GM19438 (cell line): Measurements from ENCODE around the gene ASB2.
A peak's percentile ranks its signal among the peaks of the same experiment; 100 is the strongest.

ENCODE experiments used
- ATAC-seq: cut with Tn5 transposase; IDR thresholded peaks from one replicate; pipeline ENCODE4 v1.9.1; 2021; ENCODE audit warnings: low read depth; ENCODE audit not compliant: unreplicated experiment

Gene ASB2

DNA sequence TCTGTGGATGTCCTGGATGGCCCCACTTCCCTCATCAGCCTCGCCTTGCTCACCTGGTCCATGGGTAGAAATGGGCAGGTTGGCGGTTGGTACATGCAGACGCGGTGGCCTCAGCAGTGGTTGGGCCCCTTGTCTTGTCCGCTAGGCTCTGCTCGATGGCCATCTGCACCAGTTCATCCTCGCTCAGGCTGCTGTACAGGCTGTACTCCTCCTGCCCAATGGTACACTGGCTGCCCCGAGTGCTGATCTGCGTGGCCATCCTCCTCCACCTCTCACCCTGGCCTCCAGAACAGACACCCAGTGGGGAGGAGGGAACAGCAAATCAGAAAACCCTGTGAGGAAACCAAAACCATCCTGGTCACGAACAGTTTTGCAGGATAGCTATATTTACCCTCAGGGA is 12.1 kb downstream of the ASB2 start:
- no peak for ATAC-seq

DNA sequence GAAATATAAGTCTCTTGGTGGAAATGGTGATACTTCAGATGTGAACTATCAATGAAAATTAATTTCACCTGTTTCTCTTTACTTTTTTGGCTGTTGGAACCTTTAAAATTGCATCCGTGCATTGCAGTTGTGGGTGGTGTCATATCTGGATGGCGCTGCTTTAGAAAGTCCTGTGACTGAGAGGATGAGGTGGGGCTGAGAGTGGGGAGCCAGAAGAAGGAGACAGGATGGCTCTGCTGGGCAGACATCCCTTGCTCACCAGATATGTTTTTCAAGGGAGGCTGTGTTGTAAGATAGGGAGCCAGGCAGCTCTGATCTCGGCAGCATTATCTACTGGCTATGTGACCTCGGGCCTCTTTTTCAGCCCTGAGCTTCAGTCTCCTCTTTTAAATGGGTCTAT is 12.7 kb downstream of the ASB2 start:
- no peak for ATAC-seq

DNA sequence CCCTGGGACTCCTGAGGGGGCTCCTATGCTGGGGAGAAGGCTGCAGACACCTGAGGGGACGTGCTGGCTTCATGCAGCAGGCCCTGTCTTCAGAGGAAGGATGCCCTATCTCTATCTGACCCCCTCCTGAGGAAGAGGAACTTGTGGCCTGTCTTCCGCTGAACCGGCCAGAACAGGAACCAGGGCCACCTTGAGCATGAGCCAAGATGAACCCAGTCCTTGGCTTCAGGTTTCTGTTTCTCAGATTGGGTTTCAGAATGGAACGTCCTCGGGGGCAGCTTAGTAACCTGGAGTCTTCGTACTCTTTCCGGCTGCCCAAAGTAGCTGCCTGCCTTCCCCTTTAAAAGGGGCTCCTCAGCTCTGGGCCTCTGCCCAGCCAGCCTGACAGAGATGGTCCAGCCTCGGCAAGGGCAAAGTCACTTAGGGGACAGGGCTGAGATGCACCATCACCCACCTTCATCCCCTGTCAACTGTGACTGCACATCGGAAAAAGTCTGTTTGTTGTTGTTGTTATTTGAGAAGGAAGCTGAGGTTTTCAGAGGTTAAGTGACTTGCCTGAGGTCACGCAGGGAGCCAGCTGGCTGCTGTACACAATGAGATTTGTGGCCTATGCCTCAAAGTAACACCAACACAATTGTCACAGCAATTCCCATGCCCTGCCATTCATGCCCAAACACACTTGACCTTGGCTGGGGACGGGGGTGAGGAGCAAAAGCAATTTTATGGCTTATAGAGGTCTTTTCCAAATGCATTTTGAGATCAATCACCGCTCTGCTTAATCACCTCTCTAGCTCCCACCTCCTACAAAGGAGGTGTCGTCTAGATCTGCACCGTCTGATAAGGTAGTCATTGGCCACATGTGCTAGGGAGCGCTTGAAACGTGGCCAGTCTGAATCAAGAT is 13.4 kb downstream of the ASB2 start:
- ATAC-seq = peak; percentile 50

- no peak for ATAC-seq
Measured at GRCh38 chr14:93961620-93962019, 14.8 kb downstream of the ASB2 start.

DNA sequence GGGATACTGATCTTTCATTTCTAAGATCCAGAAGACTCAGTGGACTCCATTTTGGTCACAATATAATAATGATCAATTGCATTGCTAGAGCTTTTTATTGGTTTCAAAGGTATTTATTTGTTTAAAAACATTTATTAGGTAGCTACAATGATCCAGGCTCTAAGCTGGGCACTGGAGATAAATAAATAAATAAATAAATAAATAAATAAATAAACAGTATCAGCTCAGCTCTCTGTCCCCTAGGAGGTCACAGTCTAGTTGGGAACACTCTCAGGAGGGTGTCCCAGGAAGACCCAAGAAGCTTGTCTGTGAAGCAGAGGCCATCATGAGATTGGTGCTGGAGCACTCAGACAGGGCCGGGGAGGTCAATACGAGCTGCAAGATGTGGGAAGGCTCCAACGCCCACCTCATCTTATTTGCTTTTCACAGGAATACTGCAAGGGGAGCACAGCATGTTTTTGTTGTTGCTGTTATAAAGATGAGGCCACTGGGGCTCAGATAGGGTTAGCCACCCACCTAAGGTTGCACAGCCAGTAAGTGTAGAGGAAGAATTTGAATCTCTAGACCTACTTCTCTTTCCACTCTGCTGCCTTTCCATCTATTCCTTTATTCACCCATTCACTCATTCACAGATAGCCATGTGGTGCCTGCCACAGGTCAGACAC is 15.5 kb downstream of the ASB2 start:
- no peak for ATAC-seq

DNA sequence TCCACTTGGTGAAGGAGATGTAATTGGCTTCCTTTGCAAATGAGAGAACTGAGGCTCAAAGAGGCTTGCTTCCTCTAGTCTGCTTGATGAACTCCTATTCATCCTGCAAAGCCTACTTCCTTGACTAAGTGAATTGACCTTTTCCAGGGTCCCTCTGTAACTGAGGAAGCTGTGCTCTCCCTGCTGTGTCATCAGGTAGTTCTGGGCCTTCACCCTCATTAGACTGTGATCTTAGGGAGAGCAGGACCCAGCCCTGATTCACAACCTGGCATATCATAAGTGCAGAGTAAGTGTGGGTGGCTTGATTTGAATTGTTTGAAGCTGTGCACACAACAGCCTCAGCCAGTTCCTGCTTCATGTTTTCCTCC is 16.3 kb downstream of the ASB2 start:
- ATAC-seq = no peak

DNA sequence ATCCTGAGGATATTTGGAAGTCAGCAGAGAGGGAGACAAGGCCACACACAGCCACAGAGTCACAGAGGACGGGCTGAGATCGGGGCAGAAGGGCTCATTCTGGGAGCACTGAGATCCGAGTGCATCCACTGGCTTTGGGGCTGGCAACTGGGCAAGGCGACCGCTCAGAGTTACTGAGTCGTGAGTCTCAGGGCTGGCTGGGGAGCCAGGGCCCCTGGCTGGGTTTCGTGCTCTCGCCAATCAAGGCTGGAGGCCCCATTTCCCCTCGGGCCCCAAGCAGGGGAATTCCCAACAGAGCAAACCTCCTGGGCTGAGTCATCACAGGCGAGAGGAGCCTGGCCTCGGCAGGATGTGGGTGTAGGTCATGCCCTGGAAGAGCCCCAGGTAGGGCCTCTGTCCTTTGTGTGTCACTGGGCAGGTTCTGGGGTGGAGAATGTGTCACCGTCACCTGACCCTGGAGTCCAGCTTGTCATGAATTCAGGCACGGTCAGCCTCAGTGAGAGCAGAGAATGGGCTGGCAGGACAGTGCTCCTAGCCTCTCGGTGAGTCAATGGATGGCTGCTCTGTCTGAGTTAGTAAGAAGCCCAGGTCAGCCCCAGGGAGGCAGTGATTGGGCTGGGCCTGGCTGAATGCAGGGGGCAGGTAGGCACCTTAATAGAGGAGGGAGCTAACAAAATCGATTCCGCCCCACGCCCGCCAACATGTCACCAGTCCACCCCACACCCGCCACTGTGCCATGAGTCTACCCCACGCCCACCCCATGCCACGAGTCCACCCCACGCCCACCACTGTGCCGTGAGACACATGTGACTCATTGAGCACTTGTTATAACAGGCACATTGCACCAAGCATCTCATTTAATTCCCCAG is 16.9 kb downstream of the ASB2 start:
- ATAC-seq = peak; percentile 53

- no peak for ATAC-seq
Measured at GRCh38 chr14:93958567-93959238, 17.7 kb downstream of the ASB2 start.

DNA sequence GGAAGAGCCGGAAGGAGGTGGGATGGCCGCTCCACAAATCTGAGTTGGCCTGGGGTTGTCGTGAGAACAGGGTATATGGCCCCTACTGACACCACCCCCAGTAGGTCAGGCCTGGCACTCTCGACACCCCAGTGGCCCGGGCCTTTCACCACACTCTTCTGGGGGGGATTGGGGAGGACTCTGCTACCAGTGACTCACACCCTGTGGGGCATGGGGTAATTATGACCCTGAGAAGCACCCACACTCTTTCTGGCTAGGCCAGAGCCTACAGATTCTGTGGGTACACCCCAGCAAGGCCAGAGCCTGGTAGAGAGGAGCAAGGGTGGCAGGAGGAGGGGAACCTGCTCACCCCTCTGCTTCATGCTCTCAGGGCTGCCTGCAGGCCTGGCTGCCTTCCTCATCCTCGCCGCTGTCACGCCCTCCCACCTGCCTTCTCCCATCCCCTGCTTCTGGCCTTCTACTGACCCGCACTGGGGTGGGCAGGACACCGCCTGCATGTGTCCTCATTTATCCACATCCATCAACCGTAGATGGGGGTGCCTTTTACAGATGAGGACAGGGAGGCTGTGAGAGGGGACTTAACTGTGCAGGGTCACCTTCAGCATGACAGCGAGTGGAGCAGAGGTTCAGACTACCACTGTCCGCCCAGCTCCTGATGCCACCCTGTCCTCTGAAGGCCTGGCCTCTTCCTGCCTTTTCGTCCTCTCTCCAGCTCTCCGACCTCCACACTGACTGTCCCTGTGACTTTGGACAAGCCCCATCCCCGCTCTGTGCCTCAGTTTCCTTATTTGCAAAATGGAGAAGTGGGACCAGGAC is 18.4 kb downstream of the ASB2 start:
- no peak for ATAC-seq

GRCh38 chr14:93957333-93957710 is 19.0 kb downstream of the ASB2 start:
- no peak for ATAC-seq

DNA sequence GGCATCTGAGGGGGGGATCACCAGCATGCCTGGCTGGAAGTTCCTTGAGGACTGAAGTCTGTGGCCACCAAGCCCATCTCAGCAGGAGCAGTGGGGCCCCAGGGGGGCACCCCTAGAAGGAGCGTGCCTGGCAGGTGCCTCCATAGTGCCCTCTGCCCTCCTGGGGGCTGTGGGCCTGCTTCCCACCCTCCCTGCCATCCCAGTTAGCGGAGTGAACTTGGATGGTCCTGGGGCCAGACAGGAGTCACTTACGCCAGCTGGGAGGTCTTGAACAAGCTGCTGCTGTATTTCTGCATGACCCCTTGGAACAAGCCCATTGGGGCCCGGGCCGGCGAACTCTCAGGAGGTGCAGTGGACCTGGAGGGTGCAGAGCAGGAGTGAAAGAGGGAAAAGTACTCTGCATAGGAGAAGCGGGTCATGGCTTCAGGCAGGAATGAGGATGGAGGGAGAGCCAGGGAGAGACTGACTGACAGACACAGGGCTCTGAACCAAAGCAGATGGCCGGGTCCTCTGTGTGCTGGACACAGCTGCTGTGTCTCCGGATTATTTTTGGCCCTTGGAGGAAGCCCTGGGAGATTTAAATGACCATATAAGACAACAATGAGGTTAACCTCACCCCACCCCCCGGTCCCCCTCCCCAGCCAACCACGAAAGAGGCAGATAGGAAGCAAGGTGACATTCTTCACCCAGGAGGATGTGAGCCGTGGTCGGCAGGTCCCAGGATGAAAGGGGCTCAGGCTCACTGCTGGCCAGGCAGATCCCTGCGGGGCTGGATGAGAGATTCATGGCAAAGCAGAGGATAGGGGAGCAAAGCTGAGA is 19.6 kb downstream of the ASB2 start:
- no peak for ATAC-seq

GRCh38 chr14:93955850-93956481 is 20.4 kb downstream of the ASB2 start:
- no peak for ATAC-seq

DNA sequence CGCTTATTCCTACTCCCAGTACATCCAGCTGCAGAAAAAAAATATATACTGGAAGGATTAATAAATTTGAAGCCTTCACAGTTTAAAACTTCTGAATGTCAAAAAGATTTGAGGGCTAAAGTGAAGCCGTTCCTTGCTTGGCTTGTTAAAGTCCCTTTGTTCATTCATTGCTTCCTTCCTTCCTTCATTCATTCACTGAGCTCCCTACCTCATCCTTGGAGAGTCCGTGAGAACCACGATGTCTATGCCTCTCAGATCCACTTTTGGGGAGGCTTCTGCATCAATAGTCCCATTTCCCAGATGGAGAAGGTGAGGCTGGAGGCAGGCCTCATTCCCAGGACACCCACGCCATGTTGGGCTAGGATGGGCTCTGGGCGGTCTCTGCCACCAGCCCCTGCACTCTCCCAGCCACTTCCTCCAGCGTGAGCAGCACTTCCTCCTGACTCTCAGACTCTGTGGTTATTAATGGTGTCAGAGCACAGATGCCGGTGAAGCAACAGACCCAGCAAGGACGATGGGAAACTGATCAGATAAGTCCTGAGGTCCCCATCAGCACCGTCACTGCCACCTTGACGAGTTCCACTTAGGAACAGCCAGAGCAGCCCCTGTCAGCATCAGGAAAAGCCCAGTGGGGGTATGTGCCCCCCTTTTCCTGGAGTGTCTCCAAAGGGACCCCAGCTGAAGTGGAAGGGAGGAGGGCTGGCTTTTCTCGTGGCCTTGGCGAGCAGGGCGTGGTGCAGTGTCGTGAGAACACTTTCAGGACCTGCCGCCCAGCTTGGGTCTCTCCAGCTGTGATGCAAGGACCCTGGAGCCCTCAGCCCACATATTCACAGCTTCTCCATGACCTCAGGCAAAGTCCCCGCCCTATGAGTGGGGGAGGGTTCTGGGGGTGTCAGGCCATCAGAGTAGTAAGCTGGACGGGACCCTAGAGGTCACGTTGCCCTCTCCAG is 21.2 kb downstream of the ASB2 start:
- peak; percentile 30 for ATAC-seq

DNA sequence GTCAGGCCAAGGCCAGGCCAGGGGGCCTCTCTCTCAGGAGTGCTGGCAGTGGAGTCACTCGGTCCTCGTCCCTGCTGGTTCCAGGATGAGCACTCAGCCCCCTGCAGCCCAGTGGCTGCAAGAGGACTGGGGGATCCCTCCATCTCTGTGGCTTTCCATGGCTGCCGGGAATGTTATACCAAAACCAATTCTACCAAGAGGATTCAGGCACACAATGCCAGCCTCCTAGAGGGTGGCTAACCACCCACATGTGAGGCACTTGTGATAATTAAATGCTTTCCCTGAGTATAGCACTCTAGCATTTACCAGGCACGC is 21.9 kb downstream of the ASB2 start:
- no peak for ATAC-seq

GRCh38 chr14:93953739-93954515 is 22.4 kb downstream of the ASB2 start:
- no peak for ATAC-seq

DNA sequence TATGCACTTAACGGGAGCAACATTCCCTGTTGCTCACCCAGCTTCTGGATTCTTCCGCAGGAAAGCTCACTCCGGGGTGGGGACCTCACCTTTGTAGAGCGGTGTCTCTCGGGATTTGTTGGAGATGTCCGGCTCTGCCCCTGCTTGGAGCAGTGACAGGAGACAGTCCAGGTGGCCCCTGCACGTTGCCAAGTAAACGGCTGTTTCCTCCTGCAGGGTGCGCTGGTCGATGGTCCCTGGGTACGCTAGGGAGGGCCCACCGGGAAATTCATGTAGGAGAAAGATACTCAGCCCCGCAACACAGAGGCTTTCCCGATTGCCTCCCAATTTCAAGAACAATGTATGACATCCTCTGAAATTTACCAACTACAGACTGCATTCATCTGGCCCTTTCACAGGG is 23.1 kb downstream of the ASB2 start:
- ATAC-seq = no peak

GRCh38 chr14:93952829-93953228 is 23.5 kb downstream of the ASB2 start:
- ATAC-seq = no peak
